SU-DHL-6 (cell line): ENCODE data around the gene CCKAR.

Experiments used
- H2AFZ ChIP-seq: fragments of 200-600 bp; sonication (generic); 2 replicates; pipeline ENCODE4 v1.6.1; 2014; ENCODE audit warnings: low read depth, mild to moderate bottlenecking, moderate library complexity, mixed read lengths, antibody characterized with exemption, low read length; ENCODE audit not compliant: severe bottlenecking
- H3F3A ChIP-seq: fragments of 200-600 bp; shearing (Covaris generic); 2 replicates; pipeline ENCODE4 v1.6.0; 2016; ENCODE audit warnings: antibody characterized with exemption, mild to moderate bottlenecking; ENCODE audit not compliant: insufficient read depth
- H3K27ac ChIP-seq: fragments of 200-600 bp; sonication (generic); 2 replicates; pipeline ENCODE4 v1.5.1; 2016; ENCODE audit warnings: low read depth, mild to moderate bottlenecking, low read length, moderate library complexity, mixed read lengths
- H3K27me3 ChIP-seq: fragments of 200-600 bp; sonication (generic), shearing (Covaris generic); 2 replicates; pipeline ENCODE4 v1.6.0; 2014; ENCODE audit warnings: mild to moderate bottlenecking, low read length
- H3K36me3 ChIP-seq: fragments of 200-600 bp; sonication (generic); 2 replicates; pipeline ENCODE4 v1.6.1; 2014; ENCODE audit warnings: mild to moderate bottlenecking, low read length, mixed read lengths
- H3K4me2 ChIP-seq: fragments of 300-600, 200-600 bp; shearing (Covaris generic), sonication (generic); 2 replicates; pipeline ENCODE4 v1.6.0; 2014; ENCODE audit warnings: low read length, low read depth, mild to moderate bottlenecking; ENCODE audit not compliant: poor library complexity, severe bottlenecking
- H3K4me3 ChIP-seq: fragments of 200-600 bp; sonication (generic); 2 replicates; pipeline ENCODE4 v1.5.1; 2014; ENCODE audit warnings: antibody characterized with exemption, low read length, mild to moderate bottlenecking, mixed read lengths; ENCODE audit not compliant: insufficient read depth, poor library complexity, severe bottlenecking
- H3K79me2 ChIP-seq: fragments of 200-600 bp; sonication (generic); 2 replicates; pipeline ENCODE4 v1.6.1; 2014; ENCODE audit warnings: mild to moderate bottlenecking, low read length, moderate library complexity; ENCODE audit not compliant: insufficient read depth
- H3K9ac ChIP-seq: fragments of 200-600 bp; sonication (generic); 2 replicates; pipeline ENCODE4 v1.7.0; 2014; ENCODE audit warnings: mild to moderate bottlenecking, low read length
- H3K9me2 ChIP-seq: fragments of 200-600 bp; sonication (generic); replicated peaks from 2 replicates; pipeline ENCODE4 v1.6.1; 2014; ENCODE audit warnings: low read length; ENCODE audit not compliant: insufficient read depth
- H3K9me3 ChIP-seq: fragments of 200-600 bp; sonication (generic); 2 replicates; pipeline ENCODE4 v1.6.1; 2014; ENCODE audit warnings: low read length, mixed read lengths; ENCODE audit not compliant: insufficient read depth
- H4K20me1 ChIP-seq: fragments of 200-600 bp; sonication (generic); 2 replicates; pipeline ENCODE4 v1.6.1; 2014; ENCODE audit warnings: low read depth, mild to moderate bottlenecking, antibody characterized with exemption, low read length, moderate library complexity, mixed read lengths
- CTCF ChIP-seq: fragments of 200-600 bp; sonication (generic); IDR thresholded peaks from one replicate; pipeline ENCODE4 v1.5.1; 2017; ENCODE audit warnings: antibody characterized with exemption, mild to moderate bottlenecking, low read length, moderate library complexity; ENCODE audit not compliant: insufficient read depth, poor library complexity, severe bottlenecking
- EZH2phosphoT487 ChIP-seq: fragments of 200-600 bp; sonication (generic), shearing (Covaris generic); conservative IDR thresholded peaks from 2 replicates; pipeline ENCODE4 v1.6.1; 2018; ENCODE audit warnings: mild to moderate bottlenecking, antibody characterized with exemption, low read length, moderate library complexity, mixed read lengths

The CCKAR gene

DNA sequence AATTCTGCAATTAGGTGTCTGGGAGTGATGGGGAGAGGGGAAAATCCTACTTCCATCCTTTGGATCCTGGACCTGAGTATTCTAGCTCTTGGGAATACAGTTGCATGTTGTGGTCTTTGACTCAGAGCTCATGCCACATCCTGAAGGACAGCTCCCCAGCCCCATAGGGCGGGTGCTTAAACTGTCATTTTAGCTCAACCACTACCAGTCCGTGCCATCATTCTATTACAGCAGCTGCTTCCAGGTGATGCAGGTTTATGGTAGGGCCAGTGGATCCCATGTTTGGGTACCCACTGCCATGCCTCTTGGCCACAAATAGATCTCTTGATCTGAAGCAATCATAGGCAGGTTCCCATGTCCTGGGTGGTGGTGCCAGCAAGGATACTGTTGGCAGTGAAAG lies 34.7 kb downstream of the CCKAR start:
- Histone ChIP-seq H3K79me2 (no peaks in the 10 kb centered on the region), H3K27me3 (no peaks in the 10 kb centered on the region), H3K4me2 (no peak overlapping the region), H2AFZ (no peak overlapping the region), H3K9ac (no peak overlapping the region), H3K9me2 (no peaks in the 10 kb centered on the region), H4K20me1 (no peaks in the 10 kb centered on the region), H3K9me3 (no peaks in the 10 kb centered on the region), H3K4me3 (no peak overlapping the region), H3K27ac (no peak overlapping the region), H3K36me3 (no peaks in the 10 kb centered on the region), H3F3A (no peaks in the 10 kb centered on the region)
- TF ChIP-seq CTCF (no peak), EZH2phosphoT487 (no peak)

GRCh38 chr4:26454961-26455360 lies 35.3 kb downstream of the CCKAR start:
- no peak for TF ChIP-seq CTCF
- no peak for TF ChIP-seq EZH2phosphoT487
- H4K20me1 ChIP-seq: no peaks in the 10 kb centered on the region
- H3K27me3 ChIP-seq: no peaks in the 10 kb centered on the region
- H3K79me2 ChIP-seq: no peaks in the 10 kb centered on the region
- H2AFZ ChIP-seq: no peak overlapping the region
- H3F3A ChIP-seq: no peaks in the 10 kb centered on the region
- no peak overlapping the region for H3K9ac ChIP-seq
- no peaks in the 10 kb centered on the region for H3K9me3 ChIP-seq
- no peak overlapping the region for H3K27ac ChIP-seq
- H3K4me2 ChIP-seq: no peak overlapping the region
- H3K9me2 ChIP-seq: no peaks in the 10 kb centered on the region
- no peaks in the 10 kb centered on the region for H3K36me3 ChIP-seq
- no peak overlapping the region for H3K4me3 ChIP-seq

- H3K4me3 ChIP-seq: no peak overlapping the region
- no peaks in the 10 kb centered on the region for H3K9me3 ChIP-seq
- no peak overlapping the region for H2AFZ ChIP-seq
- H3K9me2 ChIP-seq: no peaks in the 10 kb centered on the region
- no peaks in the 10 kb centered on the region for H3K79me2 ChIP-seq
- TF ChIP-seq EZH2phosphoT487 (no peak), CTCF (no peak)
- H3K4me2 ChIP-seq: no peak overlapping the region
- H3K27me3 ChIP-seq: no peaks in the 10 kb centered on the region
- no peaks in the 10 kb centered on the region for H4K20me1 ChIP-seq
- no peaks in the 10 kb centered on the region for H3F3A ChIP-seq
- H3K27ac ChIP-seq: no peak overlapping the region
- no peaks in the 10 kb centered on the region for H3K36me3 ChIP-seq
- no peak overlapping the region for H3K9ac ChIP-seq
Observed at GRCh38 chr4:26452565-26453531, 37.4 kb downstream of the CCKAR start.
